Colonic mucosa (tissue), 4 donors: ENCODE data around the gene LLGL1. TPM values are rescaled to one million over a fixed set of nuclear protein-coding genes. Genes with fewer than 3 reads are reported as not detected.

ENCODE experiments used
- DNase-seq: peaks from one replicate; pipeline ENCODE4 v3.0.0-alpha.2; 2020
- H3K27ac ChIP-seq: fragments of 200-600 bp; one replicate; pipeline ENCODE4 v1.8.0; 2021
- H3K27me3 ChIP-seq: fragments of 200-600 bp; one replicate; pipeline ENCODE4 v1.8.0; 2021
- H3K36me3 ChIP-seq: fragments of 200-600 bp; one replicate; pipeline ENCODE4 v1.8.0; 2021
- H3K4me1 ChIP-seq: fragments of 200-600 bp; one replicate; pipeline ENCODE4 v1.8.0; 2021; ENCODE audit warnings: mild to moderate bottlenecking
- H3K4me3 ChIP-seq: fragments of 200-600 bp; one replicate; pipeline ENCODE4 v1.8.0; 2021
- H3K9ac ChIP-seq, 2 donors: one replicate each; pipeline ENCODE4 v1.7.0; 2013; ENCODE audit warnings: control low read depth in 2 of 2, low read depth in 2 of 2, low read length in 2 of 2
- H3K9me3 ChIP-seq: fragments of 200-600 bp; one replicate; pipeline ENCODE4 v1.8.0; 2021
- CTCF ChIP-seq: fragments of 200-600 bp; IDR thresholded peaks from one replicate; pipeline ENCODE4 v1.8.0; 2022; ENCODE audit warnings: antibody characterized with exemption, mild to moderate bottlenecking
- intact Hi-C: fragments of 100-400 bp; cut with DNase I; formaldehyde crosslinking; loops from one replicate; pipeline ENCODE4 v1.14.1; 2022
- total RNA-seq, 2 donors: library from RNA; stranded (reverse); fragmentation: NEBNext Ultra II Directional in 1 of 2; extraction: Animal tissue kit (Norgen Biotek cat#: 25700) in 1 of 2; gene quantifications; one replicate each; pipeline ENCODE4 v1.2.1, GENCODE V29; 2021
- donor health status: healthy.
- donor health status: DM: no; HTN: no; CAD: no.
- donor health status: DM: no; HTN: no; CAD: no.

LLGL1 gene
- total RNA-seq, 2 donors from 2014 or later = 7.8 to 13.1 TPM

- Histone ChIP-seq H3K27me3 (no peaks in the 10 kb centered on the region), H3K9ac (no peak overlapping the region), H3K27ac (no peak overlapping the region), H3K9me3 (no peaks in the 10 kb centered on the region), H3K36me3 (no peaks in the 10 kb centered on the region), H3K4me1 (no peaks in the 10 kb centered on the region), H3K4me3 (no peak overlapping the region)
- DNase-seq = no peak
- intact Hi-C loops = no loop called here
- no peak for TF ChIP-seq CTCF
Observed at GRCh38 chr17:18278867-18279266, 53.4 kb downstream of the LLGL1 start.

- H3K36me3 ChIP-seq = no peaks in the 10 kb centered on the region
Observed at GRCh38 chr17:18280249-18280648, 54.8 kb downstream of the LLGL1 start.

GRCh38 chr17:18280766-18281371 lies 55.4 kb downstream of the LLGL1 start:
- H3K9ac ChIP-seq = no peak overlapping the region
- intact Hi-C loops = no loop called here
- H3K4me3 ChIP-seq = no peak overlapping the region
- no peaks in the 10 kb centered on the region for H3K9me3 ChIP-seq
- DNase-seq = no peak
- no peaks in the 10 kb centered on the region for H3K27me3 ChIP-seq
- H3K4me1 ChIP-seq = no peaks in the 10 kb centered on the region
- no peaks in the 10 kb centered on the region for H3K36me3 ChIP-seq
- no peak overlapping the region for H3K27ac ChIP-seq
- no peak for TF ChIP-seq CTCF

More at GRCh38 chr17:18280249-18280648, 54.8 kb downstream of the LLGL1 start:
- H3K4me1 ChIP-seq = no peaks in the 10 kb centered on the region
- H3K9me3 ChIP-seq = no peaks in the 10 kb centered on the region
- no peaks in the 10 kb centered on the region for H3K27me3 ChIP-seq
- no peak for TF ChIP-seq CTCF
- intact Hi-C loops = no loop called here
- DNase-seq = no peak
- no peak overlapping the region for H3K4me3 ChIP-seq
- H3K27ac ChIP-seq = no peak overlapping the region
- H3K9ac ChIP-seq = no peak overlapping the region

- no peak for DNase-seq
- intact Hi-C loops = no loop called here
- no peaks in the 10 kb centered on the region for H3K36me3 ChIP-seq
Observed at GRCh38 chr17:18281788-18282187, 56.4 kb downstream of the LLGL1 start.

GRCh38 chr17:18285296-18285695 lies 59.9 kb downstream of the LLGL1 start:
- H3K27ac ChIP-seq = no peak overlapping the region

More at GRCh38 chr17:18281788-18282187, 56.4 kb downstream of the LLGL1 start:
- no peak for TF ChIP-seq CTCF
- Histone ChIP-seq H3K27ac (no peak overlapping the region), H3K4me1 (no peaks in the 10 kb centered on the region), H3K4me3 (no peak overlapping the region), H3K9ac (no peak overlapping the region), H3K9me3 (no peaks in the 10 kb centered on the region), H3K27me3 (no peaks in the 10 kb centered on the region)

More at GRCh38 chr17:18285296-18285695, 59.9 kb downstream of the LLGL1 start:
- intact Hi-C loops = no loop called here
- H3K36me3 ChIP-seq = peaks cover 5% of the 10 kb centered on the region
- no peak overlapping the region for H3K9ac ChIP-seq
- no peaks in the 10 kb centered on the region for H3K27me3 ChIP-seq
- no peaks in the 10 kb centered on the region for H3K9me3 ChIP-seq
- no peak for TF ChIP-seq CTCF
- H3K4me3 ChIP-seq = no peak overlapping the region
- no peak for DNase-seq
- H3K4me1 ChIP-seq = no peaks in the 10 kb centered on the region
